SK-N-SH treated with all-trans-retinoic acid at 6 μM for 48 hours (cell line): ENCODE results near the gene MPC2.
"Not testable (repeated sequence)": the region's sequence is repeated elsewhere in the genome, so short reads cannot be mapped to it uniquely, and the experiment has no call there.

Experiments used
- ATAC-seq: fragments of 200-7000 bp; cut with Tn5 transposase; 3 replicates; pipeline ENCODE4 v1.9.1; 2020; ENCODE audit warnings: mild to moderate bottlenecking, moderate library complexity
- ARNTL ChIP-seq: fragments of 450-650 bp; formaldehyde crosslinking; IDR thresholded peaks from 2 replicates; pipeline ENCODE4 v1.5.0; 2020; ENCODE audit warnings: low read depth, mild to moderate bottlenecking, moderate library complexity, borderline replicate concordance
- BACH2 ChIP-seq: fragments of 250-450 bp; sonication (Bioruptor Pico); IDR thresholded peaks from 2 replicates; pipeline ENCODE4 v1.9.0; 2021; ENCODE audit warnings: mild to moderate bottlenecking, borderline replicate concordance
- CREB5 ChIP-seq: fragments of 250-450 bp; sonication (Bioruptor Pico); IDR thresholded peaks from 2 replicates; pipeline ENCODE4 v1.5.1; 2020; ENCODE audit warnings: low read depth, mild to moderate bottlenecking, moderate library complexity
- CSDC2 ChIP-seq: fragments of 250-450 bp; sonication (Bioruptor Pico); IDR thresholded peaks from 2 replicates; pipeline ENCODE4 v1.5.0; 2020; ENCODE audit warnings: mild to moderate bottlenecking, moderate library complexity
- ESRRG ChIP-seq: fragments of 250-450 bp; sonication (Bioruptor Pico); IDR thresholded peaks from 2 replicates; pipeline ENCODE4 v1.6.1; 2021; ENCODE audit warnings: mild to moderate bottlenecking
- GLIS3 ChIP-seq: fragments of 250-450 bp; sonication (Bioruptor Pico); IDR thresholded peaks from 2 replicates; pipeline ENCODE4 v1.5.0; 2020; ENCODE audit warnings: mild to moderate bottlenecking, moderate library complexity
- ISL1 ChIP-seq: fragments of 250-450 bp; sonication (Bioruptor Pico); IDR thresholded peaks from 2 replicates; pipeline ENCODE4 v2.1.2; 2022; ENCODE audit warnings: mild to moderate bottlenecking, moderate library complexity
- OSR1 ChIP-seq: fragments of 250-450 bp; sonication (Bioruptor Pico); IDR thresholded peaks from 2 replicates; pipeline ENCODE4 v1.8.0; 2022; ENCODE audit warnings: moderate library complexity, mild to moderate bottlenecking, inconsistent platforms
- PATZ1 ChIP-seq: fragments of 250-450 bp; sonication (Bioruptor Pico); IDR thresholded peaks from 2 replicates; pipeline ENCODE4 v1.8.0; 2020; ENCODE audit warnings: mild to moderate bottlenecking, moderate library complexity, borderline replicate concordance
- POU6F1 ChIP-seq: fragments of 250-450 bp; sonication (Bioruptor Pico); IDR thresholded peaks from 2 replicates; pipeline ENCODE4 v1.8.0; 2021; ENCODE audit warnings: low read depth, mild to moderate bottlenecking, moderate library complexity, borderline replicate concordance
- PPARA ChIP-seq: fragments of 250-450 bp; sonication (Bioruptor Pico); IDR thresholded peaks from 2 replicates; pipeline ENCODE4 v1.5.0; 2020; ENCODE audit warnings: mild to moderate bottlenecking, borderline replicate concordance
- RARB ChIP-seq: fragments of 250-450 bp; sonication (Bioruptor Pico); IDR thresholded peaks from 2 replicates; pipeline ENCODE4 v1.8.0; 2021; ENCODE audit warnings: mild to moderate bottlenecking, moderate library complexity
- SNAI2 ChIP-seq: fragments of 250-450 bp; sonication (Bioruptor Pico); IDR thresholded peaks from 2 replicates; pipeline ENCODE4 v1.5.0; 2020; ENCODE audit warnings: mild to moderate bottlenecking, moderate library complexity
- TOX ChIP-seq: fragments of 250-450 bp; sonication (Bioruptor Pico); IDR thresholded peaks from 2 replicates; pipeline ENCODE4 v1.8.0; 2021; ENCODE audit warnings: mild to moderate bottlenecking, moderate library complexity, borderline replicate concordance
- ZC3H10 ChIP-seq: fragments of 250-450 bp; sonication (Bioruptor Pico); IDR thresholded peaks from 2 replicates; pipeline ENCODE4 v1.5.1; 2021; ENCODE audit warnings: mild to moderate bottlenecking, moderate library complexity
- ZFP3 ChIP-seq: fragments of 250-450 bp; sonication (Bioruptor Pico); IDR thresholded peaks from 2 replicates; pipeline ENCODE4 v1.5.0; 2020; ENCODE audit warnings: mild to moderate bottlenecking, moderate library complexity
- ZFP30 ChIP-seq: fragments of 450-650 bp; formaldehyde crosslinking; IDR thresholded peaks from 2 replicates; pipeline ENCODE4 v1.5.0; 2022; ENCODE audit warnings: mild to moderate bottlenecking, moderate library complexity
- ZNF565 ChIP-seq: fragments of 450-650 bp; formaldehyde crosslinking; conservative IDR thresholded peaks from 2 replicates; pipeline ENCODE4 v1.5.0; 2020; ENCODE audit warnings: low read depth, mild to moderate bottlenecking, moderate library complexity
- ZNF70 ChIP-seq: fragments of 450-650 bp; formaldehyde crosslinking; IDR thresholded peaks from 2 replicates; pipeline ENCODE4 v1.5.0; 2020; ENCODE audit warnings: mild to moderate bottlenecking, moderate library complexity
- ZNF8 ChIP-seq: fragments of 450-650 bp; formaldehyde crosslinking; IDR thresholded peaks from 2 replicates; pipeline ENCODE4 v1.5.0; 2020; ENCODE audit warnings: mild to moderate bottlenecking, moderate library complexity
- TF ChIP-seq, protein P1 (sequence below): fragments of 250-450 bp; sonication (Bioruptor Pico); IDR thresholded peaks from 2 replicates; pipeline ENCODE4 v1.5.1; 2021; ENCODE audit warnings: mild to moderate bottlenecking, moderate library complexity
- TF ChIP-seq, protein P2 (sequence below): fragments of 250-450 bp; sonication (Bioruptor Pico); IDR thresholded peaks from 2 replicates; pipeline ENCODE4 v1.5.0; 2020; ENCODE audit warnings: mild to moderate bottlenecking, moderate library complexity

Gene MPC2

GRCh38 chr1:167890400-167890799 is 46.5 kb downstream of the MPC2 start:
- no peak for ATAC-seq
- TF ChIP-seq ZNF8 (no peak), ZNF565 (no peak), ISL1 (CRISPR knock-in tag) (no peak), ARNTL (no peak), RARB (CRISPR knock-in tag) (no peak), PATZ1 (CRISPR knock-in tag) (no peak), ESRRG (CRISPR knock-in tag) (no peak), PPARA (no peak), CSDC2 (CRISPR knock-in tag) (no peak), ZNF70 (CRISPR knock-in tag) (no peak), POU6F1 (CRISPR knock-in tag) (no peak), TOX (CRISPR knock-in tag) (no peak), ZFP30 (CRISPR knock-in tag) (no peak), OSR1 (CRISPR knock-in tag) (no peak)
- TF ChIP-seq, protein P1, sequence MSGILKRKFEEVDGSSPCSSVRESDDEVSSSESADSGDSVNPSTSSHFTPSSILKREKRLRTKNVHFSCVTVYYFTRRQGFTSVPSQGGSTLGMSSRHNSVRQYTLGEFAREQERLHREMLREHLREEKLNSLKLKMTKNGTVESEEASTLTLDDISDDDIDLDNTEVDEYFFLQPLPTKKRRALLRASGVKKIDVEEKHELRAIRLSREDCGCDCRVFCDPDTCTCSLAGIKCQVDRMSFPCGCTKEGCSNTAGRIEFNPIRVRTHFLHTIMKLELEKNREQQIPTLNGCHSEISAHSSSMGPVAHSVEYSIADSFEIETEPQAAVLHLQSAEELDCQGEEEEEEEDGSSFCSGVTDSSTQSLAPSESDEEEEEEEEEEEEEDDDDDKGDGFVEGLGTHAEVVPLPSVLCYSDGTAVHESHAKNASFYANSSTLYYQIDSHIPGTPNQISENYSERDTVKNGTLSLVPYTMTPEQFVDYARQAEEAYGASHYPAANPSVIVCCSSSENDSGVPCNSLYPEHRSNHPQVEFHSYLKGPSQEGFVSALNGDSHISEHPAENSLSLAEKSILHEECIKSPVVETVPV (CRISPR knock-in tag), result no peak
- TF ChIP-seq, protein P2, sequence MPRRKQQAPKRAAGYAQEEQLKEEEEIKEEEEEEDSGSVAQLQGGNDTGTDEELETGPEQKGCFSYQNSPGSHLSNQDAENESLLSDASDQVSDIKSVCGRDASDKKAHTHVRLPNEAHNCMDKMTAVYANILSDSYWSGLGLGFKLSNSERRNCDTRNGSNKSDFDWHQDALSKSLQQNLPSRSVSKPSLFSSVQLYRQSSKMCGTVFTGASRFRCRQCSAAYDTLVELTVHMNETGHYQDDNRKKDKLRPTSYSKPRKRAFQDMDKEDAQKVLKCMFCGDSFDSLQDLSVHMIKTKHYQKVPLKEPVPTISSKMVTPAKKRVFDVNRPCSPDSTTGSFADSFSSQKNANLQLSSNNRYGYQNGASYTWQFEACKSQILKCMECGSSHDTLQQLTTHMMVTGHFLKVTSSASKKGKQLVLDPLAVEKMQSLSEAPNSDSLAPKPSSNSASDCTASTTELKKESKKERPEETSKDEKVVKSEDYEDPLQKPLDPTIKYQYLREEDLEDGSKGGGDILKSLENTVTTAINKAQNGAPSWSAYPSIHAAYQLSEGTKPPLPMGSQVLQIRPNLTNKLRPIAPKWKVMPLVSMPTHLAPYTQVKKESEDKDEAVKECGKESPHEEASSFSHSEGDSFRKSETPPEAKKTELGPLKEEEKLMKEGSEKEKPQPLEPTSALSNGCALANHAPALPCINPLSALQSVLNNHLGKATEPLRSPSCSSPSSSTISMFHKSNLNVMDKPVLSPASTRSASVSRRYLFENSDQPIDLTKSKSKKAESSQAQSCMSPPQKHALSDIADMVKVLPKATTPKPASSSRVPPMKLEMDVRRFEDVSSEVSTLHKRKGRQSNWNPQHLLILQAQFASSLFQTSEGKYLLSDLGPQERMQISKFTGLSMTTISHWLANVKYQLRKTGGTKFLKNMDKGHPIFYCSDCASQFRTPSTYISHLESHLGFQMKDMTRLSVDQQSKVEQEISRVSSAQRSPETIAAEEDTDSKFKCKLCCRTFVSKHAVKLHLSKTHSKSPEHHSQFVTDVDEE, result no peak
- TF ChIP-seq, all 23 proteins: peak for 0

DNA sequence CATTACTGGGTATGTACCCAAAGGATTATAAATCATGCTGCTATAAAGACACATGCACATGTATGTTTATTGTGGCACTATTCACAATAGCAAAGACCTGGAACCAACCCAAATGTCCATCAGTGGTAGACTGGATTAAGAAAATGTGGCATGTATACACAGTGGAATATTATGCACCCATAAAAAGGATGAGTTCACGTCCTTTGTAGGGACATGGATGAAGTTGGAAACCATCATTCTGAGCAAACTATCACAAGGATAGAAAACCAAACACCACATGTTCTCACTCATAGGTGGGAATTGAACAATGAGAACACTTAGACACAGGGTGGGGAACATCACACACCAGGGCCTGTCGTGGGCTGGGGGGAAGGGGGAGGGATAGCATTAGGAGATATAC is 49.7 kb downstream of the MPC2 start:
- not testable (repeated sequence) for ATAC-seq

GRCh38 chr1:167882376-167882775 is 54.5 kb downstream of the MPC2 start:
- TF ChIP-seq ZNF70 (CRISPR knock-in tag) (no peak), OSR1 (CRISPR knock-in tag) (no peak), ESRRG (CRISPR knock-in tag) (no peak), PATZ1 (CRISPR knock-in tag) (no peak), CREB5 (CRISPR knock-in tag) (no peak), ZFP3 (CRISPR knock-in tag) (no peak), SNAI2 (no peak), ISL1 (CRISPR knock-in tag) (no peak), PPARA (no peak), ZC3H10 (no peak), GLIS3 (CRISPR knock-in tag) (no peak), TOX (CRISPR knock-in tag) (no peak), RARB (CRISPR knock-in tag) (no peak), BACH2 (CRISPR knock-in tag) (no peak), ZNF8 (no peak)
- ATAC-seq, result no peak
